H1 (cell line): ENCODE measurements around the gene F10.

Source experiments
- CTCF ChIP-seq, 3 experiments: IDR thresholded peaks; 1 replicate in 2 of 3; 2 replicates in 1 of 3; pipeline versions ENCODE4 v1.5.1 to v1.6.1; 2011; ENCODE audit warnings: low read length in 3 of 3, mild to moderate bottlenecking in 3 of 3, inconsistent platforms in 2 of 3, low read depth in 1 of 3, moderate library complexity in 1 of 3; ENCODE audit not compliant: insufficient read depth in 1 of 3; ENCODE audit errors: control extremely low read depth in 1 of 3
- HDAC6 ChIP-seq: IDR thresholded peaks from one replicate; pipeline ENCODE4 v1.7.1; 2012; ENCODE audit warnings: low read depth, mild to moderate bottlenecking, inconsistent platforms, low read length, moderate library complexity
- POLR2A ChIP-seq, 2 experiments: IDR thresholded peaks; 1 replicate in 1 of 2; 2 replicates in 1 of 2; pipeline ENCODE4 v1.6.1; 2011; ENCODE audit warnings: low read depth in 2 of 2, low read length in 2 of 2, mild to moderate bottlenecking in 2 of 2; ENCODE audit errors: control extremely low read depth in 1 of 2
- YY1 ChIP-seq: IDR thresholded peaks from 2 replicates; pipeline ENCODE4 v1.6.1; 2011; ENCODE audit warnings: low read depth, mild to moderate bottlenecking, low read length

GRCh38 chr13:113119822-113120189, 2.8 kb upstream of the F10 start:
- TF ChIP-seq YY1 (no peak), POLR2A (IDR thresholded peaks at IDR 0.05; ENCODE audit: control extremely low read depth in 1 of 2, low read depth in 2 of 2, low read length in 2 of 2) (no peak), CTCF (IDR thresholded peaks at IDR 0.05; ENCODE audit: control extremely low read depth in 1 of 3, insufficient read depth in 1 of 3, low read depth in 1 of 3, low read length in 3 of 3) (no peak), HDAC6 (no peak)
